MCF 10A (cell line): Measurements from ENCODE around the gene UHMK1. TPM values are rescaled to one million over a fixed set of nuclear protein-coding genes. Genes with fewer than 3 reads are reported as not detected.

ENCODE experiments used
- BruUV-seq: library from RNA; stranded (reverse); fragments of 400-500 nt; replicated peaks from 2 replicates; lab custom pipeline; 2021; lab: Mats Ljungman, UMichigan
- CTCF ChIA-PET: fragments of 300-600 bp; sonication (Branson Sonifier 250); formaldehyde crosslinking; extraction: SDS; loops from one replicate; lab custom pipeline; 2021; ENCODE audit warnings: antibody characterized with exemption, inconsistent platforms; lab: Yijun Ruan, JAX
- POLR2A ChIA-PET: fragments of 300-600, 350-650 bp; sonication (Branson Sonifier 250); formaldehyde crosslinking; extraction: SDS; loops from one replicate; lab custom pipeline; 2020; ENCODE audit warnings: antibody characterized with exemption, inconsistent platforms; lab: Yijun Ruan, JAX
- DNase-seq: peaks from one replicate; pipeline ENCODE4 v3.0.0-alpha.2; 2018; ENCODE audit not compliant: unreplicated experiment
- H3K27ac Mint-ChIP-seq: one replicate; pipeline ENCODE4 v1.8.0; 2022; ENCODE audit warnings: mild to moderate bottlenecking, low read depth, mixed read lengths; ENCODE audit not compliant: unreplicated experiment
- H3K27me3 Mint-ChIP-seq: one replicate; pipeline ENCODE4 v1.8.0; 2022; ENCODE audit warnings: mixed read lengths; ENCODE audit not compliant: insufficient read depth, unreplicated experiment
- H3K36me3 Mint-ChIP-seq: one replicate; pipeline ENCODE4 v1.8.0; 2022; ENCODE audit warnings: mild to moderate bottlenecking, moderate library complexity, mixed read lengths; ENCODE audit not compliant: insufficient read depth, unreplicated experiment
- H3K4me1 Mint-ChIP-seq: one replicate; pipeline ENCODE4 v1.8.0; 2022; ENCODE audit warnings: mixed read lengths; ENCODE audit not compliant: insufficient read depth, unreplicated experiment
- H3K4me3 Mint-ChIP-seq: one replicate; pipeline ENCODE4 v1.8.0; 2022; ENCODE audit warnings: mild to moderate bottlenecking, moderate library complexity, mixed read lengths; ENCODE audit not compliant: unreplicated experiment
- H3K9me3 Mint-ChIP-seq: one replicate; pipeline ENCODE4 v1.8.0; 2022; ENCODE audit warnings: mixed read lengths; ENCODE audit not compliant: unreplicated experiment
- intact Hi-C: fragments of 100-400 bp; cut with micrococcal nuclease; formaldehyde crosslinking; loops from 2 replicates; pipeline ENCODE4 v1.14.1; 2022
- total RNA-seq: library from RNA; stranded (reverse); gene quantifications from 2 replicates; pipeline ENCODE4 v1.2.3, GENCODE V29; 2022
- TF ChIP-seq, protein P1 (sequence below): fragments of 200-600 bp; IDR thresholded peaks from one replicate; pipeline ENCODE4 v1.8.0; 2022; ENCODE audit warnings: antibody characterized with exemption, mild to moderate bottlenecking; ENCODE audit not compliant: unreplicated experiment

Gene UHMK1
- total RNA-seq, 1 experiment from 2014 or later, result 76.9 TPM

DNA sequence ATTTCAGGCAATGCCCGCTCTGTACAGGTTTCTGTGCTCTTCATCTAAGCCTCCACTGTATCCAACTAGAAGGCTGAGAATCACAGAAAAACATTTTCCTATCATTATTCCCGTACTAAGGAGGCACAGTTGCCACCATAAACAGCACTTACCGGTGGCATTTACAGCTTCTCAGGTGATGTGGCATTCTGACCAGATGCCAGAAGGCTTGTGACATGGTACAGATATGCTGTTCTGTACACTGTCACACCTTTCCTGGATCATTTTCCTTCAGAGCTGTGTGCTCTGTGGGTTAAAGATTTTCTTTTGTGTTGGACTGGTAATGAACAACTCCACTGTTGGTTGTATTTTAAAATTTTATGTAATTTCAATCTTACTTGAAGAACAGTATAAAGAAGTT lies 59.9 kb downstream of the UHMK1 start:
- TF ChIP-seq, protein P1, sequence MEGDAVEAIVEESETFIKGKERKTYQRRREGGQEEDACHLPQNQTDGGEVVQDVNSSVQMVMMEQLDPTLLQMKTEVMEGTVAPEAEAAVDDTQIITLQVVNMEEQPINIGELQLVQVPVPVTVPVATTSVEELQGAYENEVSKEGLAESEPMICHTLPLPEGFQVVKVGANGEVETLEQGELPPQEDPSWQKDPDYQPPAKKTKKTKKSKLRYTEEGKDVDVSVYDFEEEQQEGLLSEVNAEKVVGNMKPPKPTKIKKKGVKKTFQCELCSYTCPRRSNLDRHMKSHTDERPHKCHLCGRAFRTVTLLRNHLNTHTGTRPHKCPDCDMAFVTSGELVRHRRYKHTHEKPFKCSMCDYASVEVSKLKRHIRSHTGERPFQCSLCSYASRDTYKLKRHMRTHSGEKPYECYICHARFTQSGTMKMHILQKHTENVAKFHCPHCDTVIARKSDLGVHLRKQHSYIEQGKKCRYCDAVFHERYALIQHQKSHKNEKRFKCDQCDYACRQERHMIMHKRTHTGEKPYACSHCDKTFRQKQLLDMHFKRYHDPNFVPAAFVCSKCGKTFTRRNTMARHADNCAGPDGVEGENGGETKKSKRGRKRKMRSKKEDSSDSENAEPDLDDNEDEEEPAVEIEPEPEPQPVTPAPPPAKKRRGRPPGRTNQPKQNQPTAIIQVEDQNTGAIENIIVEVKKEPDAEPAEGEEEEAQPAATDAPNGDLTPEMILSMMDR, result no peak
- Mint-ChIP-seq H3K27me3 (no peaks in the 10 kb centered on the region), H3K4me3 (no peak overlapping the region), H3K36me3 (peaks cover 12% of the 10 kb centered on the region), H3K27ac (no peak overlapping the region), H3K9me3 (no peaks in the 10 kb centered on the region), H3K4me1 (peaks cover 27% of the 10 kb centered on the region)
- POLR2A ChIA-PET, result interaction anchor here (0.9 to 7.4 kb wide), 4 partner anchors 12 to 59 kb away, joined by 3 to 245 read pairs (median 6); no protein-coding TSS in a partner anchor
- DNase-seq, result no peak
- intact Hi-C loops, result no loop called here
- CTCF ChIA-PET, result interaction anchor here (0.6 to 0.7 kb wide), 2 partner anchors 12 to 39 kb away, joined by 3 read pairs; no protein-coding TSS in a partner anchor
- BruUV-seq, result no TSS peak

- Mint-ChIP-seq H3K27me3 (no peaks in the 10 kb centered on the region), H3K4me1 (peaks cover 32% of the 10 kb centered on the region), H3K4me3 (peak overlapping the region; percentile 82), H3K27ac (peak overlapping the region; percentile 91), H3K9me3 (no peaks in the 10 kb centered on the region), H3K36me3 (peaks cover 18% of the 10 kb centered on the region)
- TF ChIP-seq, protein P1, result no peak
- TSS peak; percentile 87 for BruUV-seq
- intact Hi-C loops, result loop anchor here (1.0 to 5.0 kb wide), 2 partner anchors 18 to 33 kb away; no protein-coding TSS in a partner anchor
- CTCF ChIA-PET, result interaction anchor here (0.6 to 1.6 kb wide), 5 partner anchors 9 to 15 kb away, joined by 3 to 5 read pairs (median 3); no protein-coding TSS in a partner anchor
- peak; percentile 64 for DNase-seq
- POLR2A ChIA-PET, result interaction anchor here (0.7 to 7.4 kb wide), 16 partner anchors 9 to 735 kb away, joined by 3 to 245 read pairs (median 6); partner anchors contain the start of gene C1orf226
Measured at GRCh38 chr1:162560303-162561036, 62.9 kb downstream of the UHMK1 start.

GRCh38 chr1:162561037-162561615 lies 63.5 kb downstream of the UHMK1 start:
- TF ChIP-seq, protein P1, result no peak
- CTCF ChIA-PET, result interaction anchor here (1.6 kb wide), 1 partner anchor 15 kb away, joined by 3 read pairs; no protein-coding TSS in a partner anchor
- peak overlapping the region; percentile 82 for H3K4me3 Mint-ChIP-seq
- peaks cover 39% of the 10 kb centered on the region for H3K4me1 Mint-ChIP-seq
- intact Hi-C loops, result loop anchor here (1.0 to 5.0 kb wide), 2 partner anchors 19 to 34 kb away; no protein-coding TSS in a partner anchor
- no TSS peak for BruUV-seq
- peak; percentile 100 for DNase-seq
- H3K27me3 Mint-ChIP-seq, result no peaks in the 10 kb centered on the region
- peak overlapping the region; percentile 91 for H3K27ac Mint-ChIP-seq
- H3K9me3 Mint-ChIP-seq, result no peaks in the 10 kb centered on the region
- peaks cover 24% of the 10 kb centered on the region for H3K36me3 Mint-ChIP-seq
- POLR2A ChIA-PET, result interaction anchor here (1.0 to 7.4 kb wide), 14 partner anchors 9 to 557 kb away, joined by 3 to 245 read pairs (median 6); partner anchors contain the start of genes C1orf226 and UHMK1
